OCI-LY3 (cell line): ENCODE measurements around the gene ITIH5.

Experiments used
- H2AFZ ChIP-seq: fragments of 200-600, 300-600 bp; shearing (Covaris generic); 2 replicates; pipeline ENCODE4 v1.6.0; 2014; ENCODE audit warnings: antibody characterized with exemption, low read depth, low read length
- H3K27ac ChIP-seq: fragments of 200-600, 300-600 bp; sonication (generic); 2 replicates; pipeline ENCODE4 v1.5.1; 2014; ENCODE audit warnings: mild to moderate bottlenecking, low read length, moderate library complexity, mixed read lengths
- H3K27me3 ChIP-seq: fragments of 200-600, 300-600 bp; sonication (generic); 2 replicates; pipeline ENCODE4 v1.6.1; 2014; ENCODE audit warnings: low read depth, low read length, mixed read lengths
- H3K36me3 ChIP-seq: fragments of 200-600, 300-600 bp; sonication (generic); replicated peaks from 2 replicates; pipeline ENCODE3; 2014; ENCODE audit warnings: low read depth, low read length, mixed read lengths
- H3K4me1 ChIP-seq: fragments of 300-600, 200-600 bp; sonication (generic); 2 replicates; pipeline ENCODE4 v1.6.1; 2014; ENCODE audit warnings: low read length, mixed read lengths
- H3K4me2 ChIP-seq: fragments of 200-600, 300-600 bp; sonication (generic); 2 replicates; pipeline ENCODE4 v1.6.1; 2014; ENCODE audit warnings: low read length, mixed read lengths
- H3K4me3 ChIP-seq: fragments of 300-600, 200-600 bp; sonication (generic); 2 replicates; pipeline ENCODE4 v1.5.1; 2014; ENCODE audit warnings: antibody characterized with exemption, mild to moderate bottlenecking, low read length, moderate library complexity
- H3K79me2 ChIP-seq: fragments of 300-600, 200-600 bp; shearing (Covaris generic); 2 replicates; pipeline ENCODE4 v1.6.1; 2014; ENCODE audit warnings: mild to moderate bottlenecking, low read length, mixed read lengths
- H3K9ac ChIP-seq: fragments of 300-600, 200-600 bp; shearing (Covaris generic); 2 replicates; pipeline ENCODE4 v1.6.0; 2014; ENCODE audit warnings: mild to moderate bottlenecking, low read length, moderate library complexity
- H3K9me3 ChIP-seq: fragments of 200-600, 300-600 bp; shearing (Covaris generic); 2 replicates; pipeline ENCODE4 v1.6.1; 2014; ENCODE audit warnings: low read length, mixed read lengths; ENCODE audit not compliant: insufficient read depth
- H4K20me1 ChIP-seq: fragments of 200-600, 300-600 bp; sonication (generic); 2 replicates; pipeline ENCODE4 v1.6.1; 2016; ENCODE audit warnings: low read length, mixed read lengths; ENCODE audit not compliant: insufficient read depth
- EZH2phosphoT487 ChIP-seq: fragments of 200-600 bp; shearing (Covaris generic); IDR thresholded peaks from 2 replicates; pipeline ENCODE4 v1.6.1; 2018; ENCODE audit warnings: antibody characterized with exemption, mixed run types, low read depth
- TF ChIP-seq, protein P1 (sequence below): fragments of 200-600, 300-600 bp; sonication (generic); IDR thresholded peaks from 2 replicates; pipeline ENCODE4 v1.5.1; 2014; ENCODE audit warnings: antibody characterized with exemption, low read length, low read depth

Gene ITIH5

GRCh38 chr10:7533657-7534479 is 132.9 kb downstream of the ITIH5 start:
- TF ChIP-seq, protein P1, sequence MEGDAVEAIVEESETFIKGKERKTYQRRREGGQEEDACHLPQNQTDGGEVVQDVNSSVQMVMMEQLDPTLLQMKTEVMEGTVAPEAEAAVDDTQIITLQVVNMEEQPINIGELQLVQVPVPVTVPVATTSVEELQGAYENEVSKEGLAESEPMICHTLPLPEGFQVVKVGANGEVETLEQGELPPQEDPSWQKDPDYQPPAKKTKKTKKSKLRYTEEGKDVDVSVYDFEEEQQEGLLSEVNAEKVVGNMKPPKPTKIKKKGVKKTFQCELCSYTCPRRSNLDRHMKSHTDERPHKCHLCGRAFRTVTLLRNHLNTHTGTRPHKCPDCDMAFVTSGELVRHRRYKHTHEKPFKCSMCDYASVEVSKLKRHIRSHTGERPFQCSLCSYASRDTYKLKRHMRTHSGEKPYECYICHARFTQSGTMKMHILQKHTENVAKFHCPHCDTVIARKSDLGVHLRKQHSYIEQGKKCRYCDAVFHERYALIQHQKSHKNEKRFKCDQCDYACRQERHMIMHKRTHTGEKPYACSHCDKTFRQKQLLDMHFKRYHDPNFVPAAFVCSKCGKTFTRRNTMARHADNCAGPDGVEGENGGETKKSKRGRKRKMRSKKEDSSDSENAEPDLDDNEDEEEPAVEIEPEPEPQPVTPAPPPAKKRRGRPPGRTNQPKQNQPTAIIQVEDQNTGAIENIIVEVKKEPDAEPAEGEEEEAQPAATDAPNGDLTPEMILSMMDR, result no peak
- TF ChIP-seq EZH2phosphoT487, result no peak
- H3K4me2 ChIP-seq, result no peak overlapping the region
- H3K9ac ChIP-seq, result no peak overlapping the region

GRCh38 chr10:7532723-7533498 is 133.9 kb downstream of the ITIH5 start:
- Histone ChIP-seq H3K27ac (no peak overlapping the region), H3K9me3 (no peaks in the 10 kb centered on the region), H3K36me3 (no peaks in the 10 kb centered on the region), H3K4me2 (no peak overlapping the region), H3K4me1 (peaks cover 7% of the 10 kb centered on the region), H3K9ac (no peak overlapping the region), H3K79me2 (no peaks in the 10 kb centered on the region), H3K27me3 (peaks cover 17% of the 10 kb centered on the region; the same call in 1 of the 2 replicates), H4K20me1 (no peaks in the 10 kb centered on the region), H3K4me3 (no peak overlapping the region), H2AFZ (no peak overlapping the region)
- TF ChIP-seq EZH2phosphoT487, result no peak
- TF ChIP-seq, protein P1, result no peak

More at GRCh38 chr10:7533657-7534479, 132.9 kb downstream of the ITIH5 start:
- H3K27me3 ChIP-seq, result peaks cover 10% of the 10 kb centered on the region; the same call in 1 of the 2 replicates
- H3K4me3 ChIP-seq, result no peak overlapping the region
- H3K36me3 ChIP-seq, result no peaks in the 10 kb centered on the region
- no peaks in the 10 kb centered on the region for H3K79me2 ChIP-seq
- H3K9me3 ChIP-seq, result no peaks in the 10 kb centered on the region
- H3K4me1 ChIP-seq, result peaks cover 2% of the 10 kb centered on the region
- H3K27ac ChIP-seq, result no peak overlapping the region
- no peak overlapping the region for H2AFZ ChIP-seq
- H4K20me1 ChIP-seq, result no peaks in the 10 kb centered on the region

DNA sequence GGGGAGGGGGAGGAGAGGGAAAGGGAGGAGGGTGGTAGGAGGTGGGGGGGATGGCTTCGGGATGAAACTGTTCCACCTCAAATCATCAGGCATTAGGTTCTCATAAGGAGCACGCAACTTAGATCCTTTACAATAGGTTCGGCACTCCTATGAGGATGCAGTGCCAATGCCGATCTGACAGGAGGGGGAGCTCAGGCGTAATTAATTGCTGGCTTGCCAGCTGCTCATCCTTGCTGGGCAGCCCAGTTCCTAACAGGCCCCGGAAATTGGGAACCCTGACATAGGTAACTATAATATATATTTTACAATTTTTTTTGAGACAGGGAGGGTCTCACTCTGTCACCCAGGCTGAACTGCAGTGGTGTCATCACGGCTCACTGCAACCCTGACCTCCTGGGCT is 137.1 kb downstream of the ITIH5 start:
- Histone ChIP-seq H3K27ac (no peak overlapping the region), H3K4me1 (peaks cover 13% of the 10 kb centered on the region), H3K27me3 (peaks cover 17% of the 10 kb centered on the region; the same call in 1 of the 2 replicates), H3K4me3 (no peak overlapping the region), H3K9me3 (no peaks in the 10 kb centered on the region), H3K9ac (no peak overlapping the region), H3K36me3 (no peaks in the 10 kb centered on the region), H3K4me2 (no peak overlapping the region), H2AFZ (no peak overlapping the region), H4K20me1 (no peaks in the 10 kb centered on the region), H3K79me2 (no peaks in the 10 kb centered on the region)
- no peak for TF ChIP-seq EZH2phosphoT487
- TF ChIP-seq, protein P1, result peak; percentile 21; the same call in 1 of the 2 replicates

GRCh38 chr10:7527468-7527867 is 139.3 kb downstream of the ITIH5 start:
- Histone ChIP-seq H3K79me2 (no peaks in the 10 kb centered on the region), H3K4me1 (peaks cover 13% of the 10 kb centered on the region), H3K9ac (no peak overlapping the region), H3K4me2 (no peak overlapping the region), H3K4me3 (no peak overlapping the region), H2AFZ (no peak overlapping the region), H3K27ac (no peak overlapping the region), H3K27me3 (peaks cover 17% of the 10 kb centered on the region; the same call in 1 of the 2 replicates), H4K20me1 (no peaks in the 10 kb centered on the region), H3K9me3 (no peaks in the 10 kb centered on the region), H3K36me3 (no peaks in the 10 kb centered on the region)
- TF ChIP-seq, protein P1, result no peak
- no peak for TF ChIP-seq EZH2phosphoT487
